ENCODE measurements around the gene PRPF39. TPM values are rescaled to one million over a fixed set of nuclear protein-coding genes. Genes with fewer than 3 reads are reported as not detected.

Gene PRPF39
- total and polyA plus RNA-seq, 2 experiments from 2014 or later: 30.4 to 40.7 TPM

- H3K36me3 ChIP-seq: peaks cover 3% of the 10 kb centered on the region
- no peak for TF ChIP-seq CTCF (IDR thresholded peaks at IDR 0.05; ENCODE audit: low read depth, low read length)
- DNase-seq (ENCODE audit: low read depth in 1 of 2, low spot score in 1 of 2): no peak
- no peak overlapping the region for H3K4me3 ChIP-seq
- H3K27me3 ChIP-seq: no peaks in the 10 kb centered on the region
- no peaks in the 10 kb centered on the region for H3K9me3 ChIP-seq (ENCODE audit: low read depth)
- H3K27ac ChIP-seq: no peak overlapping the region
- H3K4me1 ChIP-seq (ENCODE audit: low read depth): no peaks in the 10 kb centered on the region
Measured at GRCh38 chr14:45150386-45150890, 66.5 kb downstream of the PRPF39 start.

- Histone ChIP-seq H3K4me3 (no peak overlapping the region), H3K36me3 (peaks cover 3% of the 10 kb centered on the region), H3K4me1 (ENCODE audit: low read depth) (no peaks in the 10 kb centered on the region), H3K27me3 (no peaks in the 10 kb centered on the region), H3K9me3 (ENCODE audit: low read depth) (no peaks in the 10 kb centered on the region), H3K27ac (no peak overlapping the region)
- peak in 1 of 2 donors; percentile 32 for DNase-seq (ENCODE audit: low read depth in 1 of 2, low spot score in 1 of 2)
- TF ChIP-seq CTCF (IDR thresholded peaks at IDR 0.05; ENCODE audit: low read depth, low read length): peak; percentile 11
Measured at GRCh38 chr14:45156067-45156466, 72.2 kb downstream of the PRPF39 start.

Other genes starting within 250 kb of the PRPF39 start
- 4.5 and 12.9 TPM in 2 replicates for gene KLHL28, start 122.2 kb upstream of the PRPF39 start, total RNA-seq
- 8.8 and 12.2 TPM in 2 replicates for gene KLHL28, start 122.2 kb upstream of the PRPF39 start, polyA plus RNA-seq
- 13.8 and 20.7 TPM in 2 replicates for gene TOGARAM1, start 121.9 kb upstream of the PRPF39 start, total RNA-seq
- 18.2 and 18.4 TPM in 2 replicates for gene TOGARAM1, start 121.9 kb upstream of the PRPF39 start, polyA plus RNA-seq
- 54.0 and 69.6 TPM in 2 replicates for gene FKBP3, start 50.4 kb downstream of the PRPF39 start, total RNA-seq
- 225 and 298 TPM in 2 replicates for gene FKBP3, start 50.4 kb downstream of the PRPF39 start, polyA plus RNA-seq
- 5.6 and 12.4 TPM in 2 replicates for gene FANCM, start 51.8 kb downstream of the PRPF39 start, total RNA-seq
- gene FANCM, start 51.8 kb downstream of the PRPF39 start, polyA plus RNA-seq: 5.6 and 9.6 TPM in 2 replicates
- gene MIS18BP1, start 169.1 kb downstream of the PRPF39 start, total RNA-seq: 6.2 and 34.8 TPM in 2 replicates
- gene MIS18BP1, start 169.1 kb downstream of the PRPF39 start, polyA plus RNA-seq: 11.8 and 42.2 TPM in 2 replicates